ENCODE results near the gene SEC31B.

- no peak for TF ChIP-seq CTCF (IDR thresholded peaks at IDR 0.05; ENCODE audit: low read length)
- TF ChIP-seq EZH2 (IDR thresholded peaks at IDR 0.05; ENCODE audit: borderline replicate concordance, low read length), result no peak
Observed at GRCh38 chr10:100551738-100552137, 32.1 kb upstream of the SEC31B start.

Measured in OCI-LY1 (cell line).